GM21619 (cell line): ENCODE results near the gene CERCAM.

Experiments used
- ATAC-seq: cut with Tn5 transposase; IDR thresholded peaks from one replicate; pipeline ENCODE4 v1.9.1; 2021; ENCODE audit not compliant: unreplicated experiment

CERCAM gene

GRCh38 chr9:128455849-128456612 lies 35.4 kb downstream of the CERCAM start, which contains the start of gene ODF2:
Gene ODF2, plus strand, starts transcription at chr9:128456006. Its CDS starts 86 bp downstream, at chr9:128456092.
- peak; percentile 75 for ATAC-seq

GRCh38 chr9:128456613-128457061 lies 36.0 kb downstream of the CERCAM start:
- peak; percentile 64 for ATAC-seq

GRCh38 chr9:128457207-128457606 lies 36.5 kb downstream of the CERCAM start:
- no peak for ATAC-seq

GRCh38 chr9:128459011-128459410 lies 38.4 kb downstream of the CERCAM start:
- no peak for ATAC-seq

GRCh38 chr9:128469070-128469469 lies 48.4 kb downstream of the CERCAM start:
- ATAC-seq, result no peak

- no peak for ATAC-seq
Observed at GRCh38 chr9:128470560-128470959, 49.9 kb downstream of the CERCAM start.

GRCh38 chr9:128473104-128473503 lies 52.4 kb downstream of the CERCAM start:
- no peak for ATAC-seq

- no peak for ATAC-seq
Observed at GRCh38 chr9:128475867-128476266, 55.2 kb downstream of the CERCAM start.

GRCh38 chr9:128479262-128479661 lies 58.6 kb downstream of the CERCAM start:
- no peak for ATAC-seq

- ATAC-seq, result no peak
Observed at GRCh38 chr9:128481561-128481960, 60.9 kb downstream of the CERCAM start.

- ATAC-seq, result no peak
Observed at GRCh38 chr9:128482186-128482585, 61.5 kb downstream of the CERCAM start.

GRCh38 chr9:128484686-128485413 lies 64.2 kb downstream of the CERCAM start:
- no peak for ATAC-seq

- ATAC-seq, result no peak
Observed at GRCh38 chr9:128485414-128485855, 64.8 kb downstream of the CERCAM start.

GRCh38 chr9:128486201-128486600 lies 65.5 kb downstream of the CERCAM start:
- no peak for ATAC-seq
